Measurements from ENCODE around the gene LRRC26.
A peak's percentile ranks its signal among the peaks of the same experiment; 100 is the strongest.
"Not testable (repeated sequence)": the region's sequence is repeated elsewhere in the genome, so short reads cannot be mapped to it uniquely, and the experiment has no call there.

Gene LRRC26

DNA sequence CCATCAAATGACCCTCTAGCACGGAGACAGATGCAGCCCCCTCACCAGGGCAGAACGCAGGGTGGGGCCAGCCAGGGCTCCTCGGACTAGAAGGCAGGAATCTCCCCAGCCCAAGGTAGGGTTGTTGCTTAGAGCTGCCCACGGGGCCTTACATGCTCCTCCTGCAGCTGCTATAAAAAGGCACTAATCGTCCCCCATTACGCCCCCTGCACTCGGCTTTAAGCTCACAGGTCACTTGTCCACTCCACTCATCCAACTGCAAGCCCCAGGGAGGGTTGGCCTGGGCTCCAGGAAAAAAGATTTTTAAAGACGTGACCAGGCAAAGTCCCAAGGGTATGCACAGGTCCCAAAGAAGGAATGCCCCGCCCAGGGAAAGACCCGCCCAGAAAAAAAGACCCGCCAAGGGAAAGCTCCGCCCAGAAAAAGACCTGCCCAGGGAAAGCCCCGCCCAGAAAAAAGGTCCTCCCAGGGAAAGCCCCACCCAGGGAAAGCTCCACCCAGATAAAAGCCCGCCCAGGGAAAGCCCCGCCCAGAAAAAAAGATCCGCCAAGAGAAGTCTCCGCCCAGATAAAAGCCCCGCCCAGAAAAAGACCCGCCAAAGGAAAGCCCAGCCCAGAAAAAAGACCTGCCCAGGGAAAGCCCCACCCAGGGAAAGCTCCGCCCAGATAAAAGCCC, 19.8 kb downstream of the LRRC26 start:
- no peak for DNase-seq

- no peak for DNase-seq
Observed at GRCh38 chr9:137149363-137149762, 20.5 kb downstream of the LRRC26 start.

DNA sequence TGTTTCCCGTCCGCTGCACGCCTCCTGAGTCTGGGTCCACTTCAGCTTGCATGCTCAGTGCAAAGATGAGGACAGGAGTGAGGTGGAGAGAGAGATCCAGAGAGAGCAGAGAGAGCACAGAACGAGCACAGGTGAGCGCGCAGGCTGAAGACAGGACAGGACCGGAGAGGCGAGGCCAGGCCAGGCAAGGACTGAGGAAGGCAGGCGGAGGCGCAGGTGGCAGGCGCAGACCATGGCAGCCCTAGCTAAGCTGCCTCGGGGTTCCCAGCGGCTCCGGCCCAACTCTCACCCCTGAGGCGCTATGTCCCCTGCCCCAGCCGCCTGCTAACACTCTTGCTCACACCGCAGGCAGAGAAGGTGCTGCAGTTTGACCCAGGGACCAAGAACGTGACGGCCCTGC, 21.2 kb downstream of the LRRC26 start:
- no peak for DNase-seq

DNA sequence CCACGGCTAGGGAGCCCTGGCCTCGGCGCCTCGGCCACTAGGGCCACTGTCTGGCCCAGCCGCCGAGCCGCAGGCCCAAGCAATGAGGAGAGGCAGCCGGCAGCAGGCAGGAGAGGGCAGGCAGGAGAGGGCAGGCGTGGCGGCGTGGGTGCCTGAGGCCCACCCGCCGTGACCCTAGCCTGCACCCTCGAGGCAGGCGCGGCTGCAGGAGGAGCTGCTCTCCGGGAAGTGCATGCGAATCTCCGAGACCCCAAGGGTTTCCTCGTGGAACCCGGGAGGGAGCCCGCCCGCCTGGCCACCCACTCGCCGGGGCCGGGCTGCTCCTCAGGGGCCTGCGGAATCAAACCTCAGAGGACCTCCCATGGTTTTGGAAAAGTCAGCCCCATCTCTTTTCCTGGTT, 21.6 kb downstream of the LRRC26 start:
- no peak for DNase-seq

DNA sequence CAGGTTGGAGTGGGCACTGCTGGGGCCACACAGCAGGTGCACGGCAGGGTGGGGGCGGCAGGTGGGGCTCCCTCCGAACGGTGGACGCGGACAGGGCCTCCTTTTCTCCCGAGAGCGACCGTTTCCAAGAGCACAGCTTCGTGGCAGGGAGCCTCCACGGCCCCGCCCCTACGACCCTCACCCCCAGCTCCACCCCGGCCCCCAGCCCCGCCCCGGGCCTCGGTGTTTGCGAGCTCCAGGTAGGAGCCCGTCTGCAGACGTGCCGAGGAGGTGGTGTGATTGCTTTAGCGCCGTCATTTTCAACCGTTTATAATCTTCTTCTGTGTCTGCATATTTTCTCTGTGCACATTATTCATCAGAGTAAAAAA, 22.1 kb downstream of the LRRC26 start:
- no peak for DNase-seq

- DNase-seq = no peak
Observed at GRCh38 chr9:137147091-137147792, 22.6 kb downstream of the LRRC26 start.

- no peak for DNase-seq
Observed at GRCh38 chr9:137146527-137146918, 23.3 kb downstream of the LRRC26 start.

- no peak for DNase-seq
Observed at GRCh38 chr9:137145731-137146526, 23.9 kb downstream of the LRRC26 start.

DNA sequence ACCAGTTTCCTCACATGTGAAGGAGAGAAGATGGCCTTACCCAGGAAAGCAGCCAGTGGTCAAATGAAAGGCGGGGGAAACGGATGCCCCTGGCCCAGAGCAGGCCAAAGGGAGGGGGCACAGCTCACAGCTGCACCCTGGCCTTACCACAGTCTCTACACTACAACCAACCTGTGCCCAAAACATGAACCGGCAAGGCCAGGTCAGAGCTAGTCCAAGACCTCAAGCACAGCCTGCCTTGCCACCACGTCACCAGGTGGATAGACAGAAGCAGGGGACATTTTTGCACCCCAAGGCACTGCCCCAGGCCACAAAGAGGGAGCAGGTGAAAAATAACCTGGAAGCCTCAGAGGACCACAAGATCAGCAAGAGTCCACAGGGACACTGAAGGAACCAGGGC, 26.4 kb downstream of the LRRC26 start:
- no peak for DNase-seq

DNA sequence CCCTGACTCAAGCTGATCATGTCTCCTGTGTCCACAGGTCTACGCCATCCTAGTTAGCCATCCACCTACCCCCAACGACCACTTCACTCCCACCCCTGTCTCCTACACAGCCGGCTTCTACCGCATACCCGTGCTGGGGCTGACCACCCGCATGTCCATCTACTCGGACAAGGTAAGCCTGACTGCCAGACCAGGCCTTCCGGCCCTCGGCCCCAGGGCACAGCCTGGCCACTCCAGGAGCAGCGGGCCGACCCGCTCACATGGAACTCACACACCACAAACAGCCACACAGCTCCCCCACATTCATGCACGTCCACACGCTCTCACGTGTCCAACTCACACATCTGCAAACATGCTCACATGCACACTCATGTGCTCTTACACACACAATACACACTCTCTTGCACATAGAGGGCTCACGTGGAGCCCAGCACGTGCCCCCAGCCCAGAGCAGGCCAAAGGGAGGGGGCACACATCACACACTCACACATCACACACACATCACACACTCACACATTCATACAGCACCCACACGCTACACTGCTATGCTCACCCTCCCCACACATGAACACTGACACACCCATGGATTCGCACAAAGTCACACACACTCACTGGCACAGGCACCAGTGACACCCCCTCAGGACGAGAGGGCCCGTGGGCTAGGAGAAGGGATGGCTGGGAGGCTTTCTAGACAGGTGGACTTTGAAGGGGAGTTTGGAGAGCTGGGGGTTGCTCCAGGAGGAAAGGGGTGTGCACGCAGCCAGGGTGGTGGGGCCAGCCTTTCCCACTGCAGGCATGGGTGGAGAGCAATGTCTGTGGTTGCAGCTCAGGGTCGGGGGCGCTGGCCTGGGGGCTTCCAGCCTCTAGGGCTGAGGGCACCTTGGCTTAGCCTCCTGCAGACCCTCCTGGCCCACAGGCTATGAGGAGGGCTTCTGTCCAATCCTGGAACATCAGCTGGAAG, 27.6 kb downstream of the LRRC26 start:
- no peak for DNase-seq

DNA sequence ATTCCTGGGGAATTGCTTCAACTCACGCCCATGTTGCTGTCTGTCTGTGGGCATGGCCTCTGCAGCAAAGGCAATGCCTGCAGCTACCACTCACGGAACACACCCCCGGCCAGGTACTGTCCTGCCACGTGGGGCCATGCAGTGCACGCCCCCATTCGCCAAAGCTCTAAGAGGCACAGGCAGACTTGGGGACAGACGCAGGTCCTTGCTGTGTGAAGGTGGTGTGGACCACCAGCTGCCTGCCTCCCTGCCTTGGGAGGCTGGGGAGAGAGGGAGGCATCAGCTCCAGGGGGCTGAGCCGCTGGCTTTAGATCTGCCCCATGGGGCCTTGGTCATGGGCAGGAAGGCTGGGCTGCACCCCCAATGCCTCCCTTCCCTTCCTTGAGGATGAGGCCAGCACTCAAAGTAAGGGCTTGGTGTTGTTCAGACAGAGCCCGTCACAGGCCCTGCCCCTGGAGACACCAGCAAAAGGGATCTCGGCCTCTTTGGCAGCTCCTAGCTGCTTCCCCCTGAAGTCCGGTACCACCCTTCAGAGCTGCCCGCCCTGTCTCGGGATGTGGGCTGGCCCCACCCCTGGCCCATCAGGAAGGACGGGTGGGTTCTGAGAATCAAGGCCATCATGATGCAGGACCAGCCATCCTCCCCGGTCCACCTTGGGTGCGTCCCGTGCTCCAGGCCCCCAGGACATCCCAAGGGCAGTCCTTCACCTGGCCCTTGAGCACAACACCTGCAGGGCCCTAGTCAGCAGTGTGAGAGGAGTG, 28.6 kb downstream of the LRRC26 start:
- no peak for DNase-seq

DNA sequence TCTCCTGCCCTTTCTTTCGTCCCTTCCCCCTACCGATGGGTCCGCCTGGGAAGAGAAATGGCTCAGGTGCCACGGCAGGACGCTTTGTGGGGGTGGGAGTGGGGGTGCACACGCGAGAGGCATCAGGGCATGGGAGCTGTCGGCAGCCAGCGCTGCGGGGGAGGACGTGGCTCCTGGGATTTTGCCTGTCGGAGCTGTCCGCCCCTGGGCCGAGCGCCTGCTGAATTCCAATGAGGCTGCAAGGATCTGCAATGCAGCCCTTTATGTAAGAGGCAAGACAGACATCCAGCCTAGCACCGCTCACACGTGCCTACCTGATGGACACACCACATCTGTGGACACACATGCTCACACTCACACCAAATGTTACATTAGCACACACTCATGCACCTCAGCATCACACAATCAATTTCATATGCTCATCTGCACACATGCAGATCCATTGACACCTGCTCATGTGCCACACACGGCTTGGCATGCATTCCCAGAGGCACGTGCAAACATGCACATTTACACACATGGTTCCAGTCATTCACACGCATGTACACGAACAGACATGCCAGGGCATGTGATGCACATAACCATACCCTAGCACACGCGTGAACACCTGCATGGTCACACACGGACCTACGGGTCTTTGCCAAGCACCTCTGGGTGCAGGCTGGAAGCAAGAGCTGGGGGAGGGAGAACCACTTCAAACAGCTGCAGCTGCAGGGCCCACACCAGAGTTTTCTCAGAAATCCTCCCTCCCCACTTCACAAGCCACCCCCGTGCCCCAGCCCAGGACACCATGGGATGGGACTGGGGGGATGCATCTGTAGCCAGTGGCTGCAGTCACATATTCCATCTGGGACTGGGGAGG, 29.5 kb downstream of the LRRC26 start:
- no peak for DNase-seq

- no peak for DNase-seq
Observed at GRCh38 chr9:137139468-137140150, 30.2 kb downstream of the LRRC26 start.

GRCh38 chr9:137138722-137139467, 31.0 kb downstream of the LRRC26 start, which contains the start of gene GRIN1:
Gene GRIN1 (plus strand): TSS chr9:137139154. CDS start chr9:137139487, 333 bp downstream.
- DNase-seq = peak in 1 of 2 experiments; percentile 45

DNA sequence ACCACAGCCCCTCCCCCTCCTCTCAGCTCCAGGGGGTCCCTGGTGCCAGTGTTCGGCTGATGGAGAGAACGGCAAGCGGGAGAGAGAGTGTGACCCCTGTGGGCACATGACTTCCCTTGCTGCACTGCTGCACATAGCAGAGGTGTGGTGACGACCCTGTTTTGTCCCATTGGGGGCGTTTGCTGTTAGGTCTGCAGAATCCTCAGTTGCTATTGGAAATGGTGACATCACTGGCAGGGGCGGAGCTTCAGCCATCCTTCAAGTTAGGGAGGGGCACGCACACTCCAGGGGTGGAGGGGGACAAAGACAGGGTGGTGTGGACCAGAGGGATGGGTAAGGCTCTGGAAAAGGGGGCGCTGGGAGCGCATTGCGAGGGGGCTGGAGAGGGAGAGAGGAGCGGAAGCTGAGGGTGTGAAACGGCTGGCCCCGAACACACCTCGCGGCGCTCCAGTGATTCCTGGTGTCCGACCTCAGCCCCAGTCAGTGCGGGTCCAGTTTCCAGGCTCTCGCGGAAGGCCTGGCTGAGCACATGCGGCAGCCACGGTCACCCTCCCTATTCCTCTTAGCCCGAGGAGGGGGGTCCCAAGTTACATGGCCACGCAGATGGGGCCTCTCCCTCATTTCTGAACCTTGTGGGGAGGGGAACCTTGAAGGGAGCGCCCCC, 31.7 kb downstream of the LRRC26 start:
- DNase-seq = no peak

GRCh38 chr9:137136881-137137607, 32.8 kb downstream of the LRRC26 start:
- no peak for DNase-seq

- DNase-seq = no peak
Observed at GRCh38 chr9:137136261-137136880, 33.5 kb downstream of the LRRC26 start.

DNA sequence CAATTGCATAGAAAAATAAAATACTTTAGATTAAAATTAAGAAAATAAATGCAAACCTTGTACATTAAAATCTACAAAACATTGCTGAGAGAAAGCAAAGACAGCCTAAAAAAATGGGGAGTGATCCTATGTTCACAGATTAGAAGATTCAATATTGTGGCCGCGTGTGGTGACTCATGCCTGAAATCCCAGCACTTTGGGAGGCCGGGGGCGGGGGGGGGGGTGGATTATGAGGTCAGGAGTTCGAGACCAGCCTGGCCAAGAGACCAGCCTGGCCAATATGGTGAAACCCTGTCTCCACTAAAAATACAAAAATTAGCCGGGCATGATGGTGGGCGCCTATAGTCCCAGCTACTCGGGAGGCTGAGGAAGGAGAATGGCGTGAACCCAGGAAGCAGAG, 34.7 kb downstream of the LRRC26 start:
- not testable (repeated sequence) for DNase-seq
